Psoas muscle (tissue), 8 donors: Measurements from ENCODE around the gene COX17. TPM values are rescaled to one million over a fixed set of nuclear protein-coding genes. Genes with fewer than 3 reads are reported as not detected.

ENCODE experiments used
- ATAC-seq, 4 donors: fragments of 200-7000 bp; cut with Tn5 transposase; one replicate each; pipeline ENCODE4 v1.9.1; 2020; ENCODE audit warnings: moderate library complexity in 3 of 4, mild to moderate bottlenecking in 2 of 4
- DNase-seq, 2 donors: peaks; one replicate each; pipeline ENCODE4 v3.0.0-alpha.2; 2020
- H3K27ac ChIP-seq: fragments of 200-600 bp; one replicate; pipeline ENCODE4 v1.8.0; 2022
- H3K27me3 ChIP-seq, 3 donors: fragments of 200-600 bp in 1 of 3; one replicate each; pipeline versions ENCODE4 v1.6.1 to v1.8.0; 2013 to 2022; ENCODE audit warnings: low read length in 2 of 3, mild to moderate bottlenecking in 2 of 3, moderate library complexity in 1 of 3; ENCODE audit not compliant: insufficient read depth in 3 of 3
- H3K36me3 ChIP-seq, 2 donors: fragments of 200-600 bp in 1 of 2; one replicate each; pipeline versions ENCODE4 v1.6.1 to v1.8.0; 2013 to 2022; ENCODE audit warnings: low read depth in 1 of 2, mild to moderate bottlenecking in 1 of 2, moderate library complexity in 1 of 2; ENCODE audit not compliant: insufficient read depth in 1 of 2
- H3K4me1 ChIP-seq: fragments of 200-600 bp; one replicate; pipeline ENCODE4 v1.8.0; 2022
- H3K4me3 ChIP-seq: fragments of 200-600 bp; one replicate; pipeline ENCODE4 v1.8.0; 2022; ENCODE audit warnings: mild to moderate bottlenecking
- H3K9me3 ChIP-seq: fragments of 200-600 bp; one replicate; pipeline ENCODE4 v1.8.0; 2022
- CTCF ChIP-seq: fragments of 200-600 bp; IDR thresholded peaks from one replicate; pipeline ENCODE4 v1.8.0; 2022; ENCODE audit warnings: antibody characterized with exemption
- WGBS, 3 donors: extraction: QIAGEN DNeasy Blood & Tissue Kit; methylation state at CpG; one replicate each; pipeline versions ENCODE4 v1.1.6 to v1.1.7; 2013; 5-methylcytosine and 5-hydroxymethylcytosine counted together
- intact Hi-C, 2 donors: fragments of 100-400 bp; cut with DNase I; formaldehyde crosslinking; loops; one replicate each; pipeline versions ENCODE4 v1.11.0 to v1.14.2; 2022
- polyA plus RNA-seq, 3 donors: library from polyadenylated mRNA; stranded (reverse); fragments of 200-250 nt; gene quantifications; one replicate each; pipeline ENCODE4 v1.2.3, GENCODE V29; 2013
- total RNA-seq, 4 donors: library from RNA; stranded (reverse); fragmentation: NEBNext Ultra II Directional in 2 of 4; extraction: Animal tissue kit (Norgen Biotek cat#: 25700) in 2 of 4; gene quantifications; one replicate each; pipeline versions ENCODE4 v1.2.1 to v1.2.4, GENCODE V29; 2021 to 2023
- donor health status: healthy with polysubstance abuse.
- donor health status: DM: no; HTN: no; CAD: no; lungs with moderate emphysema.
- donor health status: Bipolar disorder and iron deficiency.
- donor health status: healthy.
- donor health status: DM: yes; HTN: yes; CAD: no.
- donor health status: DM: no; HTN: no; CAD: no.
- donor health status: DM: no; HTN: no; CAD: no.
- donor health status: DM: yes; HTN: yes; CAD: no.

Gene COX17
- total and polyA plus RNA-seq, 7 donors = 89.5 to 330 (median 166) TPM

- peak overlapping the region; percentile 97 for H3K27ac ChIP-seq
- H3K27me3 ChIP-seq = no peaks in the 10 kb centered on the region
- ATAC-seq (no peak), DNase-seq (no peak)
- H3K9me3 ChIP-seq = no peaks in the 10 kb centered on the region
- WGBS, 3 donors = 96 to 100% (median 97%) methylated on average over 2 of the region's 2 CpGs
- peaks cover 66% of the 10 kb centered on the region for H3K4me1 ChIP-seq
- no peak overlapping the region for H3K4me3 ChIP-seq
- intact Hi-C loops = no loop called here
- peaks cover 7 to 66% of the 10 kb centered on the region in 2 donors for H3K36me3 ChIP-seq
- no peak for TF ChIP-seq CTCF
These were observed 35.8 kb downstream of the COX17 start for GRCh38 chr3:119641416-119641815.

GRCh38 chr3:119639494-119640350 is 37.5 kb downstream of the COX17 start:
- intact Hi-C loops = loop anchor here (2.0 to 5.0 kb wide), 2 partner anchors 19 to 42 kb away; partner anchors contain the start of gene PLA1A (in 1 of the 2)
- H3K36me3 ChIP-seq = peaks cover 7 to 49% of the 10 kb centered on the region in 2 donors
- no peak for TF ChIP-seq CTCF

GRCh38 chr3:119637679-119638477 is 39.3 kb downstream of the COX17 start:
- Histone ChIP-seq H3K9me3 (no peaks in the 10 kb centered on the region), H3K4me3 (peak overlapping the region; percentile 47), H3K27me3 (no peaks in the 10 kb centered on the region), H3K4me1 (peaks cover 39% of the 10 kb centered on the region), H3K36me3 (peaks cover 4 to 32% of the 10 kb centered on the region in 2 donors), H3K27ac (peak overlapping the region; percentile 97)
- WGBS, 3 donors = 33 to 45% (median 35%) methylated on average over 3 of the region's 3 CpGs
- DNase-seq = no peak
- peak; percentile 64 to 77 (median 68) for ATAC-seq
- intact Hi-C loops = loop anchor here (2.0 to 5.0 kb wide), 2 partner anchors 21 to 41 kb away; partner anchors contain the start of gene PLA1A (in 1 of the 2)
- no peak for TF ChIP-seq CTCF

More at GRCh38 chr3:119639494-119640350, 37.5 kb downstream of the COX17 start:
- no peaks in the 10 kb centered on the region for H3K27me3 ChIP-seq
- WGBS, 3 donors = 92 to 99% (median 95%) methylated on average over 2 of the region's 2 CpGs
- peak overlapping the region; percentile 97 for H3K27ac ChIP-seq
- DNase-seq (no peak), ATAC-seq (no peak)
- no peaks in the 10 kb centered on the region for H3K9me3 ChIP-seq
- peaks cover 58% of the 10 kb centered on the region for H3K4me1 ChIP-seq
- H3K4me3 ChIP-seq = peak overlapping the region; percentile 3

- no peak overlapping the region for H3K4me3 ChIP-seq
- ATAC-seq = no peak
- H3K27ac ChIP-seq = peak overlapping the region; percentile 97
- intact Hi-C loops = loop anchor here in 1 of 2 donors (5.0 kb wide), 1 partner anchor 40 kb away; the partner anchor contains the start of gene PLA1A
- DNase-seq = no peak
- WGBS, 3 donors = 80 to 86% (median 82%) methylated on average over 4 of the region's 4 CpGs
- H3K36me3 ChIP-seq = peaks cover 4 to 24% of the 10 kb centered on the region in 2 donors
- TF ChIP-seq CTCF = no peak
- H3K9me3 ChIP-seq = no peaks in the 10 kb centered on the region
- no peaks in the 10 kb centered on the region for H3K27me3 ChIP-seq
- H3K4me1 ChIP-seq = peaks cover 38% of the 10 kb centered on the region
These were observed 40.2 kb downstream of the COX17 start for GRCh38 chr3:119636891-119637611.
